ENCODE measurements around the gene FBN2. TPM values are rescaled to one million over a fixed set of nuclear protein-coding genes. Genes with fewer than 3 reads are reported as not detected.

Gene FBN2
- total RNA-seq, 1 experiment from 2014 or later, result 0.31 TPM

- CTCF ChIA-PET, result no interaction called here
- intact Hi-C loops (cut with micrococcal nuclease; ENCODE audit: unreplicated experiment), result no loop called here
- Mint-ChIP-seq H3K36me3 (ENCODE audit: insufficient read depth, unreplicated experiment) (no peaks in the 10 kb centered on the region), H3K4me1 (ENCODE audit: low read depth, unreplicated experiment) (no peaks in the 10 kb centered on the region), H3K4me3 (ENCODE audit: low read depth, unreplicated experiment) (no peak overlapping the region), H3K27ac (ENCODE audit: unreplicated experiment) (no peak overlapping the region), H3K27me3 (ENCODE audit: unreplicated experiment) (no peaks in the 10 kb centered on the region), H3K9me3 (ENCODE audit: low read depth, unreplicated experiment) (no peaks in the 10 kb centered on the region)
- BruUV-seq (replicated peaks), result no TSS peak
- TF ChIP-seq CTCF (IDR thresholded peaks at IDR 0.05; ENCODE audit: unreplicated experiment), result no peak
- no peak for DNase-seq
Measured at GRCh38 chr5:128237000-128237399, 301.0 kb downstream of the FBN2 start.

GRCh38 chr5:128236334-128236733, 301.7 kb downstream of the FBN2 start:
- no peaks in the 10 kb centered on the region for H3K4me1 Mint-ChIP-seq (ENCODE audit: low read depth, unreplicated experiment)
- H3K36me3 Mint-ChIP-seq (ENCODE audit: insufficient read depth, unreplicated experiment), result no peaks in the 10 kb centered on the region
- no peak for DNase-seq
- no peak overlapping the region for H3K27ac Mint-ChIP-seq (ENCODE audit: unreplicated experiment)
- H3K27me3 Mint-ChIP-seq (ENCODE audit: unreplicated experiment), result no peaks in the 10 kb centered on the region
- CTCF ChIA-PET, result no interaction called here
- intact Hi-C loops (cut with micrococcal nuclease; ENCODE audit: unreplicated experiment), result no loop called here
- no peaks in the 10 kb centered on the region for H3K9me3 Mint-ChIP-seq (ENCODE audit: low read depth, unreplicated experiment)
- BruUV-seq (replicated peaks), result no TSS peak
- no peak for TF ChIP-seq CTCF (IDR thresholded peaks at IDR 0.05; ENCODE audit: unreplicated experiment)
- no peak overlapping the region for H3K4me3 Mint-ChIP-seq (ENCODE audit: low read depth, unreplicated experiment)

- H3K27me3 Mint-ChIP-seq (ENCODE audit: unreplicated experiment), result no peaks in the 10 kb centered on the region
- no peak for DNase-seq
- H3K9me3 Mint-ChIP-seq (ENCODE audit: low read depth, unreplicated experiment), result no peaks in the 10 kb centered on the region
- CTCF ChIA-PET, result no interaction called here
- no TSS peak for BruUV-seq (replicated peaks)
- no peaks in the 10 kb centered on the region for H3K36me3 Mint-ChIP-seq (ENCODE audit: insufficient read depth, unreplicated experiment)
- H3K4me3 Mint-ChIP-seq (ENCODE audit: low read depth, unreplicated experiment), result no peak overlapping the region
- no peak overlapping the region for H3K27ac Mint-ChIP-seq (ENCODE audit: unreplicated experiment)
- intact Hi-C loops (cut with micrococcal nuclease; ENCODE audit: unreplicated experiment), result no loop called here
- H3K4me1 Mint-ChIP-seq (ENCODE audit: low read depth, unreplicated experiment), result no peaks in the 10 kb centered on the region
- no peak for TF ChIP-seq CTCF (IDR thresholded peaks at IDR 0.05; ENCODE audit: unreplicated experiment)
Measured at GRCh38 chr5:128234928-128235641, 303.0 kb downstream of the FBN2 start.

- intact Hi-C loops (cut with micrococcal nuclease; ENCODE audit: unreplicated experiment), result no loop called here
- H3K36me3 Mint-ChIP-seq (ENCODE audit: insufficient read depth, unreplicated experiment), result no peaks in the 10 kb centered on the region
- no peak for DNase-seq
- no peak overlapping the region for H3K27ac Mint-ChIP-seq (ENCODE audit: unreplicated experiment)
- no peaks in the 10 kb centered on the region for H3K4me1 Mint-ChIP-seq (ENCODE audit: low read depth, unreplicated experiment)
- CTCF ChIA-PET, result interaction anchor here (1.1 kb wide), 1 partner anchor 13 kb away, joined by 3 read pairs; no protein-coding TSS in a partner anchor
- no peak for TF ChIP-seq CTCF (IDR thresholded peaks at IDR 0.05; ENCODE audit: unreplicated experiment)
- H3K9me3 Mint-ChIP-seq (ENCODE audit: low read depth, unreplicated experiment), result no peaks in the 10 kb centered on the region
- H3K27me3 Mint-ChIP-seq (ENCODE audit: unreplicated experiment), result peaks cover 2% of the 10 kb centered on the region
- no peak overlapping the region for H3K4me3 Mint-ChIP-seq (ENCODE audit: low read depth, unreplicated experiment)
- BruUV-seq (replicated peaks), result no TSS peak
Measured at GRCh38 chr5:128228521-128228920, 309.5 kb downstream of the FBN2 start.
